Measurements from ENCODE around the gene SUPT5H. TPM values are rescaled to one million over a fixed set of nuclear protein-coding genes. Genes with fewer than 3 reads are reported as not detected.
A peak's percentile ranks its signal among the peaks of the same experiment; 100 is the strongest.

The SUPT5H gene
- total RNA-seq, 1 donor from 2014 or later: 200 TPM

- intact Hi-C loops (cut with micrococcal nuclease): loop anchor here (1.0 kb wide), 1 partner anchor 8 kb away; no protein-coding TSS in a partner anchor
- Mint-ChIP-seq H3K27ac (peak overlapping the region; percentile 98), H3K9me3 (no peaks in the 10 kb centered on the region), H3K4me3 (peak overlapping the region; percentile 89), H3K4me1 (peaks cover 60% of the 10 kb centered on the region), H3K36me3 (ENCODE audit: low read depth) (peaks cover 47% of the 10 kb centered on the region), H3K27me3 (peaks cover 4% of the 10 kb centered on the region)
- CTCF ChIA-PET: no interaction called here
- no peak for TF ChIP-seq CTCF (IDR thresholded peaks at IDR 0.05)
- DNase-seq (peak; percentile 81), ATAC-seq (ENCODE audit: low read depth) (peak; percentile 30)
- POLR2A ChIA-PET: interaction anchor here (2.4 to 15.0 kb wide), 4 partner anchors 8 to 25 kb away, joined by 91 to 285 read pairs (median 164); partner anchors contain the start of gene RPS16
Measured at GRCh38 chr19:39410017-39410830, 35.2 kb upstream of the SUPT5H start.

DNA sequence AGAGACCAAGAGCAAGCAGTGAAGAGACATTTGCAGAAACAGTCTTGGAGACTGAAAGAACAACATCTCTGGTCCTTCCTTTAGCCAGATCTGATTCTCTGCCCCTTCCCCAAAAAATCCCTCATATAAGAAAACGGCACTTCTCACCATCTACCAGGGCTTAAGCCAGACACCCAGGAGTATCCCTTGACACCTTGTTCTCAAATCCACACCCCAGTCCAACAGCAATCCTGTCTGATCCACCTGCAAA, 34.6 kb upstream of the SUPT5H start:
- no peaks in the 10 kb centered on the region for H3K9me3 Mint-ChIP-seq
- no peak for ATAC-seq (ENCODE audit: low read depth)
- peaks cover 56% of the 10 kb centered on the region for H3K4me1 Mint-ChIP-seq
- H3K4me3 Mint-ChIP-seq: peak overlapping the region; percentile 89
- peaks cover 51% of the 10 kb centered on the region for H3K36me3 Mint-ChIP-seq (ENCODE audit: low read depth)
- no peak for DNase-seq
- ChIA-PET CTCF (interaction anchor here (1.0 to 2.3 kb wide), 5 partner anchors 8 to 69 kb away, joined by 3 to 168 read pairs (median 15); partner anchors contain the start of genes MED29, PAF1 and SAMD4B), POLR2A (interaction anchor here (0.5 to 15.0 kb wide), 7 partner anchors 9 to 1048 kb away, joined by 6 to 285 read pairs (median 42); partner anchors contain the start of genes MED29, PAF1, RPS16 and SUPT5H)
- H3K27me3 Mint-ChIP-seq: peaks cover 4% of the 10 kb centered on the region
- peak overlapping the region; percentile 98 for H3K27ac Mint-ChIP-seq
- intact Hi-C loops (cut with micrococcal nuclease): loop anchor here (1.0 kb wide), 1 partner anchor 8 kb away; no protein-coding TSS in a partner anchor
- no peak for TF ChIP-seq CTCF (IDR thresholded peaks at IDR 0.05)

DNA sequence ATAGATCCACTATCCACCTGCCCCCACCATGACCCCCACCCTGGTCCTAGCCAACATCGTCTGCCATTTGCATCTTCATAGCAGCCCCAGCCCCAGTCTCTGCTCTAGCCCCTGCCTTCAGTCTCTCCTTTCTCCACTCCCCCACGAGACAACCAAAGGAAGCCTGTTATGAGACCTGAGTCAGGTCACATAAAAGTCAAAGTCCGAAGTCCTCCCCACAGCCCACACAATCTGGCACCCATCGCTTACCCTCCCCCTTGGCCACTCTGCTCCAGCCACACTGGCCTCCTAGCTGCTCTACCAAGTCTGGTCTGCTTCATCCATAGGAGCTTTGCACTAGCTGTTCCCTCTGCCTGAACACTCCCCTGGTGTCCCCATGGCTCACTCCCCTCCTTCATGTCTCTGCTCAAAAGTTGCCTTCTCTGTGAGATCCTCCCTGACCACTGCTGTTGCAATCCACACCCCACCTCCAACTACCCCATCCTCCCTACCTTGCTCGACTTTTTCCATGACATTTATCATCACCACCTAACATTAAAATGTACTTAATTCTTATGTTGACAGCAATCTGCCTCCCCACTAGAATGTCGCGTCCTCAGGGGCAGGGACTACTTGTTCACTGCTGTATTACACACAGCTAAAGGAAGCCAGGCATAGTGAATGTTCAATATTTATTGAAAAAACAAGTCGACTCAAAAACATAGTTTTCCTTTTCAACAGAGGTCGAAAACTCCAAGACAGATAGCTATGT, 34.1 kb upstream of the SUPT5H start:
- Mint-ChIP-seq H3K27ac (peak overlapping the region; percentile 98), H3K27me3 (peaks cover 4% of the 10 kb centered on the region), H3K4me3 (peak overlapping the region; percentile 89), H3K4me1 (peaks cover 56% of the 10 kb centered on the region), H3K36me3 (ENCODE audit: low read depth) (peaks cover 49% of the 10 kb centered on the region), H3K9me3 (no peaks in the 10 kb centered on the region)
- no peak for TF ChIP-seq CTCF (IDR thresholded peaks at IDR 0.05)
- DNase-seq (peak; percentile 34), ATAC-seq (ENCODE audit: low read depth) (no peak)
- intact Hi-C loops (cut with micrococcal nuclease): no loop called here
- CTCF ChIA-PET: interaction anchor here (0.7 to 2.3 kb wide), 11 partner anchors 8 to 289 kb away, joined by 3 to 168 read pairs (median 5); partner anchors contain the start of genes GMFG, MED29, PAF1 and RPS16
- POLR2A ChIA-PET: interaction anchor here (0.5 to 15.0 kb wide), 17 partner anchors 9 to 1048 kb away, joined by 3 to 285 read pairs (median 6); partner anchors contain the start of genes DYRK1B, GMFG, MED29 and PAF1

- Mint-ChIP-seq H3K4me1 (peaks cover 58% of the 10 kb centered on the region), H3K36me3 (ENCODE audit: low read depth) (peaks cover 50% of the 10 kb centered on the region), H3K27ac (peak overlapping the region; percentile 98)
Measured at GRCh38 chr19:39411832-39412099, 33.6 kb upstream of the SUPT5H start.

More at GRCh38 chr19:39411832-39412099, 33.6 kb upstream of the SUPT5H start:
- H3K27me3 Mint-ChIP-seq: peaks cover 4% of the 10 kb centered on the region
- intact Hi-C loops (cut with micrococcal nuclease): loop anchor here (1.0 kb wide), 10 partner anchors 14 to 289 kb away; partner anchors contain the start of genes EID2B, MED29, PAF1 and SAMD4B
- ChIA-PET CTCF (interaction anchor here (0.7 to 2.3 kb wide), 11 partner anchors 9 to 289 kb away, joined by 3 to 168 read pairs (median 5); partner anchors contain the start of genes GMFG, MED29, PAF1 and RPS16), POLR2A (interaction anchor here (0.6 to 15.0 kb wide), 16 partner anchors 9 to 764 kb away, joined by 3 to 285 read pairs (median 6); partner anchors contain the start of genes DYRK1B, EID2B, GMFG and MED29)
- DNase-seq: peak; percentile 76
- peak; percentile 41 for ATAC-seq (ENCODE audit: low read depth)
- no peaks in the 10 kb centered on the region for H3K9me3 Mint-ChIP-seq
- TF ChIP-seq CTCF (IDR thresholded peaks at IDR 0.05): peak; percentile 66
- H3K4me3 Mint-ChIP-seq: peak overlapping the region; percentile 89
